ENCODE results near the gene OSBPL6.

OSBPL6 gene

DNA sequence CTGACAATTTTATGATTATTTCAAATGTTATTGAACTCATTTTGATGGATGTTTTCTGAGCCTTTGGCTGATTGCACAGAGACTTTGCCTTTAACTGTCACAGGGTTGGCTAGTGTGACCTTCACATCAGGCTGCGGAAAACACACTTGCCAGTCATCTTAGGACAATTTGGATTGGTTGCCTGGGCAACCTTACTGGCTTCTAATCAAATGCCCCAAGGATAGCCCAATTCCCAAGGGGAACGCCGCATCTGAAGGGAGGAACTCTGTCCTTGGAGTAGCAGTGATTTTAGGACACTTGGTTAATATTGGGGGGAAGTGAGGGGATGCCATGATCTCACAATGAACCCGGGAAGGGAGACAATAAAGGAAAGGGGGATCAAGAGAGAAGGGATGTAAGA is 29.5 kb downstream of the OSBPL6 start:
- Histone ChIP-seq H3K4me3 (IDR thresholded peaks at IDR 0.05; ENCODE audit: insufficient read depth, low read depth, low read length) (no peak overlapping the region), H3K36me3 (ENCODE audit: insufficient read depth) (no peaks in the 10 kb centered on the region), H3K27me3 (ENCODE audit: insufficient read depth, low read depth) (no peaks in the 10 kb centered on the region), H3K4me1 (ENCODE audit: low read depth, poor library complexity, severe bottlenecking) (peaks cover 23% of the 10 kb centered on the region), H3K79me2 (ENCODE audit: insufficient read depth, low read depth) (no peaks in the 10 kb centered on the region), H3K27ac (no peak overlapping the region), H2AFZ (ENCODE audit: low read depth) (no peak overlapping the region), H3K9ac (no peak overlapping the region), H3K4me2 (no peak overlapping the region; the same call in 1 of the 2 replicates), H4K20me1 (ENCODE audit: insufficient read depth) (no peaks in the 10 kb centered on the region)
- TF ChIP-seq, protein P1, sequence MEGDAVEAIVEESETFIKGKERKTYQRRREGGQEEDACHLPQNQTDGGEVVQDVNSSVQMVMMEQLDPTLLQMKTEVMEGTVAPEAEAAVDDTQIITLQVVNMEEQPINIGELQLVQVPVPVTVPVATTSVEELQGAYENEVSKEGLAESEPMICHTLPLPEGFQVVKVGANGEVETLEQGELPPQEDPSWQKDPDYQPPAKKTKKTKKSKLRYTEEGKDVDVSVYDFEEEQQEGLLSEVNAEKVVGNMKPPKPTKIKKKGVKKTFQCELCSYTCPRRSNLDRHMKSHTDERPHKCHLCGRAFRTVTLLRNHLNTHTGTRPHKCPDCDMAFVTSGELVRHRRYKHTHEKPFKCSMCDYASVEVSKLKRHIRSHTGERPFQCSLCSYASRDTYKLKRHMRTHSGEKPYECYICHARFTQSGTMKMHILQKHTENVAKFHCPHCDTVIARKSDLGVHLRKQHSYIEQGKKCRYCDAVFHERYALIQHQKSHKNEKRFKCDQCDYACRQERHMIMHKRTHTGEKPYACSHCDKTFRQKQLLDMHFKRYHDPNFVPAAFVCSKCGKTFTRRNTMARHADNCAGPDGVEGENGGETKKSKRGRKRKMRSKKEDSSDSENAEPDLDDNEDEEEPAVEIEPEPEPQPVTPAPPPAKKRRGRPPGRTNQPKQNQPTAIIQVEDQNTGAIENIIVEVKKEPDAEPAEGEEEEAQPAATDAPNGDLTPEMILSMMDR (conservative IDR thresholded peaks at IDR 0.05; ENCODE audit: low read depth, low read length), result no peak

GRCh38 chr2:178225006-178225805 is 30.9 kb downstream of the OSBPL6 start:
- Histone ChIP-seq H3K27ac (peak overlapping the region; percentile 13; the same call in 1 of the 2 replicates), H3K4me3 (IDR thresholded peaks at IDR 0.05; ENCODE audit: insufficient read depth, low read depth, low read length) (peak overlapping the region; percentile 36), H3K79me2 (ENCODE audit: insufficient read depth, low read depth) (no peaks in the 10 kb centered on the region), H3K4me2 (peak overlapping the region; percentile 63), H3K9ac (no peak overlapping the region), H3K27me3 (ENCODE audit: insufficient read depth, low read depth) (no peaks in the 10 kb centered on the region), H3K4me1 (ENCODE audit: low read depth, poor library complexity, severe bottlenecking) (peaks cover 23% of the 10 kb centered on the region), H2AFZ (ENCODE audit: low read depth) (peak overlapping the region; percentile 7; the same call in 1 of the 2 replicates), H3K36me3 (ENCODE audit: insufficient read depth) (no peaks in the 10 kb centered on the region), H4K20me1 (ENCODE audit: insufficient read depth) (no peaks in the 10 kb centered on the region)
- TF ChIP-seq, protein P1 (conservative IDR thresholded peaks at IDR 0.05; ENCODE audit: low read depth, low read length), result no peak

GRCh38 chr2:178227187-178227586 is 32.9 kb downstream of the OSBPL6 start:
- Histone ChIP-seq H2AFZ (ENCODE audit: low read depth) (no peak overlapping the region), H3K4me3 (IDR thresholded peaks at IDR 0.05; ENCODE audit: insufficient read depth, low read depth, low read length) (no peak overlapping the region), H3K4me2 (no peak overlapping the region), H3K4me1 (ENCODE audit: low read depth, poor library complexity, severe bottlenecking) (peaks cover 26% of the 10 kb centered on the region), H4K20me1 (ENCODE audit: insufficient read depth) (no peaks in the 10 kb centered on the region), H3K79me2 (ENCODE audit: insufficient read depth, low read depth) (no peaks in the 10 kb centered on the region), H3K27me3 (ENCODE audit: insufficient read depth, low read depth) (no peaks in the 10 kb centered on the region), H3K36me3 (ENCODE audit: insufficient read depth) (no peaks in the 10 kb centered on the region), H3K9ac (no peak overlapping the region), H3K27ac (no peak overlapping the region)
- TF ChIP-seq, protein P1 (conservative IDR thresholded peaks at IDR 0.05; ENCODE audit: low read depth, low read length), result no peak

- Histone ChIP-seq H2AFZ (ENCODE audit: low read depth) (no peak overlapping the region), H3K4me1 (ENCODE audit: low read depth, poor library complexity, severe bottlenecking) (peaks cover 15% of the 10 kb centered on the region), H3K36me3 (ENCODE audit: insufficient read depth) (no peaks in the 10 kb centered on the region), H3K4me3 (IDR thresholded peaks at IDR 0.05; ENCODE audit: insufficient read depth, low read depth, low read length) (no peak overlapping the region), H3K27me3 (ENCODE audit: insufficient read depth, low read depth) (no peaks in the 10 kb centered on the region), H3K9ac (no peak overlapping the region), H4K20me1 (ENCODE audit: insufficient read depth) (no peaks in the 10 kb centered on the region), H3K79me2 (ENCODE audit: insufficient read depth, low read depth) (no peaks in the 10 kb centered on the region), H3K4me2 (no peak overlapping the region), H3K27ac (no peak overlapping the region)
- TF ChIP-seq, protein P1 (conservative IDR thresholded peaks at IDR 0.05; ENCODE audit: low read depth, low read length), result no peak
Observed at GRCh38 chr2:178229927-178230326, 35.6 kb downstream of the OSBPL6 start.

Measured in KMS-11 (cell line).